ENCODE measurements around the gene F2RL2. TPM values are rescaled to one million over a fixed set of nuclear protein-coding genes. Genes with fewer than 3 reads are reported as not detected.

Gene F2RL2
- total and polyA plus RNA-seq, 7 donors = not detected

- Histone ChIP-seq H3K36me3 (ENCODE audit: insufficient read depth in 1 of 2, low read depth in 1 of 2) (no peaks in the 10 kb centered on the region), H3K9me3 (no peaks in the 10 kb centered on the region), H3K27me3 (ENCODE audit: insufficient read depth in 3 of 3, low read length in 2 of 3) (no peaks in the 10 kb centered on the region), H3K27ac (no peak overlapping the region), H3K4me1 (no peaks in the 10 kb centered on the region), H3K4me3 (no peak overlapping the region)
- TF ChIP-seq CTCF (IDR thresholded peaks at IDR 0.05) = no peak
- WGBS, 3 donors = 62 to 79% (median 64%) methylated on average over 6 of the region's 6 CpGs
- DNase-seq (no peak), ATAC-seq (no peak)
- intact Hi-C loops (cut with DNase I) = no loop called here
Measured at GRCh38 chr5:76657683-76658311, 34.6 kb upstream of the F2RL2 start.

DNA sequence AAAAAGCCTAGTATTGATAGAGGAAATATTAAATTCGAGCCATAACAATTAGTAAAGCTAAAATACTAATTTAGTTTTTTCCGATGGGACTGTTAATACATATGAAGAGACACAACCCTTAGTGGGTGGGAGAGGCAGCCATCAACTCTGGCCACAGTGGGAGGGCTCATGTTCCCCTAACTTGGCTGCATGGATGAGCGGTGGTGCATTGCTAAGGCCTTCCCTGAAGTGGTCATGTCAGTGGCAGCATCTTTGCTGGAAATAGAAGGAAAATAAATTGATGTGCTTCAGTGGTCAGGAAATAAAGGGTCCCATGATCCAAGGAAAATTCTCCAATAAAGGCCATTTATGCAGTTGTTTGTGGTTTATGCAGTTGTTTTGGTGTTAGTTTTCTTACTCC, 33.9 kb upstream of the F2RL2 start:
- intact Hi-C loops (cut with DNase I) = no loop called here
- no peaks in the 10 kb centered on the region for H3K27me3 ChIP-seq (ENCODE audit: insufficient read depth in 3 of 3, low read length in 2 of 3)
- no peaks in the 10 kb centered on the region for H3K9me3 ChIP-seq
- H3K4me1 ChIP-seq = no peaks in the 10 kb centered on the region
- H3K36me3 ChIP-seq (ENCODE audit: insufficient read depth in 1 of 2, low read depth in 1 of 2) = no peaks in the 10 kb centered on the region
- H3K4me3 ChIP-seq = no peak overlapping the region
- no peak for TF ChIP-seq CTCF (IDR thresholded peaks at IDR 0.05)
- DNase-seq (no peak), ATAC-seq (no peak)
- WGBS, 3 donors = 87 to 95% (median 92%) methylated on average over 3 of the region's 3 CpGs
- no peak overlapping the region for H3K27ac ChIP-seq

DNA sequence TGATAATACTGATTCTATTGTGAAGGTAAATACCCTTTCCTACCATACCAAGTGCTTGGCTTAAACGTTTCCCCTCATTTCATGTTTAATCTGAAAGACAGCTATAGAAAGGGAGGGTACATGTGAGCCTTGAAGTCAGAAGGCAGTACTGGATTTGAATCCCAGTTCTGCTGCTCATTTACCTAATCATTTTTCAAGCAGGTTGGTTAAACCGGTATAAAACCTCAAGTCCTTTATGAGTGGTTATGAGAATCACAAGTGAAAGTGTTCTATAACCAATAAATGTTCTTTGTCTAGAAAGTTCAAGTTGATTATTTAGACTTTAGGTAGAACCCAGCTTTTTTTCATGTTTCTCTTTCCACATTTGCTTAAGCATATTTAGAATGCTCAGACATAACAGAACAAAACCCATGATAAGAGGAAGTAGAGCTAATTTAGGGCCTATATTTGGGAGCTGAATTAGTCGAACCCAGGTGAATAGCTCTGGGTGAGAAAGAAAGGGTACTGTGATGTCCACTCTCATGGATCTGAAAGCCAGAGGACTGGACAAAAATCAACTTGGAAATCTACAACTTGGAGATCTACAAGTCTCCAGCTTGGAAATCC, 29.7 kb upstream of the F2RL2 start:
- DNase-seq (no peak), ATAC-seq (no peak)
- Histone ChIP-seq H3K27ac (no peak overlapping the region), H3K9me3 (peaks cover 10% of the 10 kb centered on the region), H3K4me3 (no peak overlapping the region), H3K27me3 (ENCODE audit: insufficient read depth in 3 of 3, low read length in 2 of 3) (no peaks in the 10 kb centered on the region), H3K4me1 (no peaks in the 10 kb centered on the region), H3K36me3 (ENCODE audit: insufficient read depth in 1 of 2, low read depth in 1 of 2) (no peaks in the 10 kb centered on the region)
- TF ChIP-seq CTCF (IDR thresholded peaks at IDR 0.05) = no peak
- intact Hi-C loops (cut with DNase I) = no loop called here
- WGBS, 3 donors = 82 to 83% (median 82%) methylated on average over 3 of the region's 3 CpGs

- WGBS, 3 donors = 89 to 100% (median 94%) methylated on average over 2 of the region's 2 CpGs
- no peaks in the 10 kb centered on the region for H3K36me3 ChIP-seq (ENCODE audit: insufficient read depth in 1 of 2, low read depth in 1 of 2)
- no peak overlapping the region for H3K27ac ChIP-seq
- intact Hi-C loops (cut with DNase I) = no loop called here
- TF ChIP-seq CTCF (IDR thresholded peaks at IDR 0.05) = no peak
- no peak for ATAC-seq
- H3K9me3 ChIP-seq = peaks cover 10% of the 10 kb centered on the region
- DNase-seq = no peak
- no peaks in the 10 kb centered on the region for H3K4me1 ChIP-seq
- H3K4me3 ChIP-seq = no peak overlapping the region
- H3K27me3 ChIP-seq (ENCODE audit: insufficient read depth in 3 of 3, low read length in 2 of 3) = no peaks in the 10 kb centered on the region
Measured at GRCh38 chr5:76649140-76649539, 25.9 kb upstream of the F2RL2 start.

DNA sequence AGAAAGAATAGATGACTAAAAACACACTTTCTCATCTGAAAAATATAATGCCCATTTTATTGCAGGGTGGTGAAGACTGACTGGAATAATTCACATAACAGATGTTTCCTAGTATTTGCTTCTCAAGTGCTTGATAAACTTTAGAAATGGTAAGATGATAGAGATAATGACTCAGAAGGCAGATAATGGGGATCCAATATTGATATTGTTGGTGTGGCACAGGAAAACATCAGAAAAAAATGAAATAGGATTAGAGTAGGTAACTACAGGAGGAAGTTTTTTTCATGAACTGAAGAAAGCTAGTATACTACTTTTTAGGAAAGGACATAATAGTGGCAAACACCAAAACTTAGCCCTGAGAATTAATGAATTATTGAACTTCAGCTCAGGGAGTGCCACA, 20.2 kb upstream of the F2RL2 start:
- Histone ChIP-seq H3K4me3 (no peak overlapping the region), H3K9me3 (no peaks in the 10 kb centered on the region), H3K27me3 (ENCODE audit: insufficient read depth in 3 of 3, low read length in 2 of 3) (no peaks in the 10 kb centered on the region), H3K4me1 (no peaks in the 10 kb centered on the region), H3K36me3 (ENCODE audit: insufficient read depth in 1 of 2, low read depth in 1 of 2) (peaks cover 0 to 4% of the 10 kb centered on the region in 2 donors), H3K27ac (no peak overlapping the region)
- intact Hi-C loops (cut with DNase I) = no loop called here
- no peak for TF ChIP-seq CTCF (IDR thresholded peaks at IDR 0.05)
- ATAC-seq (no peak), DNase-seq (no peak)

All from psoas muscle (tissue), 8 donors.